Measurements from ENCODE around the gene IL2RA.

DNA sequence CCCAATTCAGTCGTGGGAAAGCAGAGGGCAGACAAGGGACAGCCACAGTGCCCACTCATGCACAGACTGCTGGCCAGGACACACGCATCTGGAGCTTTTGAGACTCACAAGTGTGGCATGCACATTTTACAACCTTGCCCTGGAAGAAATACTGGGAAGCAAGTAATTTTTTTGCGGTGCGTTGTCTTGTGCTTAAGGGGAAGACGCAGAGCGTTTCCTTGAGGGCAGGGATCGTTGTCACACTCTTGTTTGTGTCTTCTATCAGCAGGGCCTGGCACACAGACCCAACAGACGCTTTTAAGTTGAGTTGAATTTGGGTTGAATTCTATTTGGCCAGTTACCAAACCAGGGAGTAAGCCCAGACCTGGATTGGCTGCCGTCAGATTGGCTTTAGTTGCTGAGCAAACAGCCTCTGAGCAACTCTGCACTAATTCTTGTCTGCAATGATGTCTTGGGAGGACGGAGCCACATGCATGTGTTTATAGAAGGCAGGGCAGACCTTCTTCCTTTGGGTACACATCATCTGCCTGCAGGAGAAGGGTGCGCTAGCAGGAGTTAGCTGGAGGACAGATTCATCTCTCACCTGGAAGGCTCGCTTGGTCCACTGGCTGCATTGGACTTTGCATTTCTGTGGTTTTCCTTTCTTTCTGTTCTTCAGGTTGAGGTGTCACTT, 38.4 kb downstream of the IL2RA start:
- TF ChIP-seq, protein P1, sequence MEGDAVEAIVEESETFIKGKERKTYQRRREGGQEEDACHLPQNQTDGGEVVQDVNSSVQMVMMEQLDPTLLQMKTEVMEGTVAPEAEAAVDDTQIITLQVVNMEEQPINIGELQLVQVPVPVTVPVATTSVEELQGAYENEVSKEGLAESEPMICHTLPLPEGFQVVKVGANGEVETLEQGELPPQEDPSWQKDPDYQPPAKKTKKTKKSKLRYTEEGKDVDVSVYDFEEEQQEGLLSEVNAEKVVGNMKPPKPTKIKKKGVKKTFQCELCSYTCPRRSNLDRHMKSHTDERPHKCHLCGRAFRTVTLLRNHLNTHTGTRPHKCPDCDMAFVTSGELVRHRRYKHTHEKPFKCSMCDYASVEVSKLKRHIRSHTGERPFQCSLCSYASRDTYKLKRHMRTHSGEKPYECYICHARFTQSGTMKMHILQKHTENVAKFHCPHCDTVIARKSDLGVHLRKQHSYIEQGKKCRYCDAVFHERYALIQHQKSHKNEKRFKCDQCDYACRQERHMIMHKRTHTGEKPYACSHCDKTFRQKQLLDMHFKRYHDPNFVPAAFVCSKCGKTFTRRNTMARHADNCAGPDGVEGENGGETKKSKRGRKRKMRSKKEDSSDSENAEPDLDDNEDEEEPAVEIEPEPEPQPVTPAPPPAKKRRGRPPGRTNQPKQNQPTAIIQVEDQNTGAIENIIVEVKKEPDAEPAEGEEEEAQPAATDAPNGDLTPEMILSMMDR (IDR thresholded peaks at IDR 0.05) = no peak
- TF ChIP-seq POLR2A (IDR thresholded peaks at IDR 0.05) = no peak

Data from testis (tissue), 2 donors.